OCI-LY1 (cell line): ENCODE measurements around the gene PRKCE.

Experiments
- H2AFZ ChIP-seq: fragments of 200-600 bp; sonication (generic), shearing (Covaris generic); 2 replicates; pipeline ENCODE4 v1.6.0; 2014; ENCODE audit warnings: antibody characterized with exemption, mild to moderate bottlenecking, low read length
- H3F3A ChIP-seq: fragments of 200-600 bp; sonication (generic), shearing (Covaris generic); 2 replicates; pipeline ENCODE4 v1.6.0; 2014; ENCODE audit warnings: mild to moderate bottlenecking, antibody characterized with exemption, low read length, moderate library complexity; ENCODE audit not compliant: insufficient read depth
- H3K27ac ChIP-seq: fragments of 200-600 bp; sonication (generic); 2 replicates; pipeline ENCODE4 v1.5.1; 2014; ENCODE audit warnings: low read length, mixed run types, mild to moderate bottlenecking, low read depth; ENCODE audit not compliant: poor library complexity, severe bottlenecking
- H3K27me3 ChIP-seq: fragments of 200-600 bp; sonication (generic); 2 replicates; pipeline ENCODE4 v1.6.0; 2014; ENCODE audit warnings: antibody characterized with exemption, mild to moderate bottlenecking, low read length, moderate library complexity; ENCODE audit not compliant: insufficient read depth
- H3K36me3 ChIP-seq: fragments of 200-600 bp; sonication (generic); 2 replicates; pipeline ENCODE4 v1.6.1; 2014; ENCODE audit warnings: mild to moderate bottlenecking, antibody characterized with exemption, low read length, moderate library complexity, mixed read lengths; ENCODE audit not compliant: insufficient read depth
- H3K4me1 ChIP-seq: fragments of 200-600 bp; sonication (generic); 2 replicates; pipeline ENCODE4 v1.5.1; 2014; ENCODE audit warnings: mild to moderate bottlenecking, low read length, moderate library complexity; ENCODE audit not compliant: insufficient read depth, severe bottlenecking
- H3K4me2 ChIP-seq: fragments of 200-600 bp; sonication (generic), shearing (Covaris generic); 2 replicates; pipeline ENCODE4 v1.6.1; 2014; ENCODE audit warnings: low read length
- H3K4me3 ChIP-seq: fragments of 200-600 bp; sonication (generic); 2 replicates; pipeline ENCODE4 v1.5.1; 2014; ENCODE audit warnings: low read length, low read depth, mild to moderate bottlenecking, mixed read lengths; ENCODE audit not compliant: poor library complexity, severe bottlenecking
- H3K79me2 ChIP-seq: fragments of 200-600 bp; shearing (Covaris generic); 2 replicates; pipeline ENCODE4 v1.6.1; 2016; ENCODE audit warnings: mixed run types, low read length, mixed read lengths; ENCODE audit not compliant: insufficient read depth
- H3K9ac ChIP-seq: fragments of 200-600 bp; sonication (generic), shearing (Covaris generic); 2 replicates; pipeline ENCODE4 v1.6.1; 2014; ENCODE audit warnings: mild to moderate bottlenecking, low read length, mixed read lengths
- H3K9me2 ChIP-seq: fragments of 200-600 bp; sonication (generic), shearing (Covaris generic); 2 replicates; pipeline ENCODE4 v1.6.1; 2014; ENCODE audit warnings: low read depth, mild to moderate bottlenecking, low read length, mixed read lengths
- H3K9me3 ChIP-seq: fragments of 200-600 bp; shearing (Covaris generic); 2 replicates; pipeline ENCODE4 v1.6.1; 2014; ENCODE audit warnings: low read length, mixed read lengths
- H4K20me1 ChIP-seq: fragments of 200-600 bp; sonication (generic), shearing (Covaris generic); 2 replicates; pipeline ENCODE4 v1.6.0; 2016; ENCODE audit warnings: mild to moderate bottlenecking, low read length; ENCODE audit not compliant: insufficient read depth
- EZH2 ChIP-seq: fragments of 200-600 bp; sonication (generic), shearing (Covaris generic); IDR thresholded peaks from 2 replicates; pipeline ENCODE4 v1.8.0; 2017; ENCODE audit warnings: borderline replicate concordance, mixed run types, mild to moderate bottlenecking, antibody characterized with exemption, low read length, moderate library complexity, mixed read lengths
- TF ChIP-seq, protein P1 (sequence below): fragments of 200-600 bp; sonication (generic), shearing (Covaris generic); IDR thresholded peaks from 2 replicates; pipeline ENCODE4 v1.5.1; 2017; ENCODE audit warnings: mild to moderate bottlenecking, antibody characterized with exemption, low read length, moderate library complexity, mixed read lengths

PRKCE gene

DNA sequence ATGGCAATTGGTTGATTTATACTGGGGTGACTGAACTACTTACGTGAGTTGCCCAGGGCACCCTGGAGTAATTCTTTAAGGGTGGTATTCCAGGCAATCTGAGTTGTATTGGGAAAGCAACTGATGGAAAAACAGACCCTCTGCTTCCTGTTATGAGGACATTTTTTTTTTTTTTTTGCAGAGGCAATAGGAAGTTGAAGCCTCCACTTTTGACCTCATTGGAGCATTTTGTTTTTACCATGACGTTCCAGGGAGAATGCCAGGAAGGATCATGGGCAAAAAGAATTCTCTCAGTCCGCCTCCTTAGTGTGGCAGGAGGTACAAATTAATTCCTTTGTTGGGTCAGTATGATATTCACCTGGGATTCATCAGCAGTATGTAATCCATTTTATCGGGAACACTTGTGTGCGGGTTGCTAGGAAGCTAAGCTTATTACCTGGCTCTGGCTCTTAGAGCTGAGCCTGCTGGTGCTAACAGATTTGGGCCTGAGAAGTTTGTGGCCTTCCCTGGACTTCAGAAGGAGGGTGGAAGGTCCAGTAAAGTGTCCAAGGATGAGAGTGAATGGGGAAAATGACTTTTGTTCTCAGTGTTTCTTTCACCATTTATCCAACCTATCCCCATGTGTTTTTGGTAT lies 372.8 kb downstream of the PRKCE start:
- no peak for TF ChIP-seq EZH2
- H3K9me3 ChIP-seq = no peaks in the 10 kb centered on the region
- no peak overlapping the region for H3K4me3 ChIP-seq
- no peaks in the 10 kb centered on the region for H3K79me2 ChIP-seq
- no peak overlapping the region for H3K9ac ChIP-seq
- no peak overlapping the region for H2AFZ ChIP-seq
- H3K9me2 ChIP-seq = no peaks in the 10 kb centered on the region
- no peaks in the 10 kb centered on the region for H3F3A ChIP-seq
- no peaks in the 10 kb centered on the region for H3K27me3 ChIP-seq
- H3K4me1 ChIP-seq = no peaks in the 10 kb centered on the region
- no peak overlapping the region for H3K27ac ChIP-seq
- no peaks in the 10 kb centered on the region for H4K20me1 ChIP-seq
- no peak overlapping the region for H3K4me2 ChIP-seq
- no peaks in the 10 kb centered on the region; the same call in 1 of the 2 replicates for H3K36me3 ChIP-seq

DNA sequence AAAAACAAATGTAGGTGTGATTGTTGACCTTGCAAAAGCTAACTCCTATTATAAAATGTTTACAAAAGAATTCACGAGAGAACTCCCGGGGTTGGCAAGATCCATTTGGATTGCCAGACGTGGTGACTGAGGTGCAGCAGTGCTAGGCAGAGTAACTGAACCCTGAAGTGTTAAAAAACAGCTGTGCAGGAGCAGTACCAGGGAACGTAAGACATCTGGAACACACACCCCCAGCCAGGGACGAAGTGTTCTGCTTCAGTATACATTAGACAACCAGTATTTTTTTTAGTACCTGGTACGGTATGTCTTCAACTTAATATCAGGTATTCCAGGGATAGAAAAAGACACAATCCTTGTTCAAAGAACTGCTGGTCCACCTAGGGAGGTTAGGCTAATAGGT lies 373.6 kb downstream of the PRKCE start:
- Histone ChIP-seq H3K27ac (no peak overlapping the region), H3K4me1 (no peaks in the 10 kb centered on the region), H3K27me3 (no peaks in the 10 kb centered on the region), H3K9ac (no peak overlapping the region), H3F3A (no peaks in the 10 kb centered on the region), H3K9me2 (no peaks in the 10 kb centered on the region), H3K79me2 (no peaks in the 10 kb centered on the region), H3K4me3 (no peak overlapping the region), H3K9me3 (no peaks in the 10 kb centered on the region), H3K4me2 (no peak overlapping the region), H2AFZ (no peak overlapping the region), H4K20me1 (no peaks in the 10 kb centered on the region), H3K36me3 (no peaks in the 10 kb centered on the region; the same call in 1 of the 2 replicates)
- no peak for TF ChIP-seq EZH2
- TF ChIP-seq, protein P1, sequence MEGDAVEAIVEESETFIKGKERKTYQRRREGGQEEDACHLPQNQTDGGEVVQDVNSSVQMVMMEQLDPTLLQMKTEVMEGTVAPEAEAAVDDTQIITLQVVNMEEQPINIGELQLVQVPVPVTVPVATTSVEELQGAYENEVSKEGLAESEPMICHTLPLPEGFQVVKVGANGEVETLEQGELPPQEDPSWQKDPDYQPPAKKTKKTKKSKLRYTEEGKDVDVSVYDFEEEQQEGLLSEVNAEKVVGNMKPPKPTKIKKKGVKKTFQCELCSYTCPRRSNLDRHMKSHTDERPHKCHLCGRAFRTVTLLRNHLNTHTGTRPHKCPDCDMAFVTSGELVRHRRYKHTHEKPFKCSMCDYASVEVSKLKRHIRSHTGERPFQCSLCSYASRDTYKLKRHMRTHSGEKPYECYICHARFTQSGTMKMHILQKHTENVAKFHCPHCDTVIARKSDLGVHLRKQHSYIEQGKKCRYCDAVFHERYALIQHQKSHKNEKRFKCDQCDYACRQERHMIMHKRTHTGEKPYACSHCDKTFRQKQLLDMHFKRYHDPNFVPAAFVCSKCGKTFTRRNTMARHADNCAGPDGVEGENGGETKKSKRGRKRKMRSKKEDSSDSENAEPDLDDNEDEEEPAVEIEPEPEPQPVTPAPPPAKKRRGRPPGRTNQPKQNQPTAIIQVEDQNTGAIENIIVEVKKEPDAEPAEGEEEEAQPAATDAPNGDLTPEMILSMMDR = no peak

DNA sequence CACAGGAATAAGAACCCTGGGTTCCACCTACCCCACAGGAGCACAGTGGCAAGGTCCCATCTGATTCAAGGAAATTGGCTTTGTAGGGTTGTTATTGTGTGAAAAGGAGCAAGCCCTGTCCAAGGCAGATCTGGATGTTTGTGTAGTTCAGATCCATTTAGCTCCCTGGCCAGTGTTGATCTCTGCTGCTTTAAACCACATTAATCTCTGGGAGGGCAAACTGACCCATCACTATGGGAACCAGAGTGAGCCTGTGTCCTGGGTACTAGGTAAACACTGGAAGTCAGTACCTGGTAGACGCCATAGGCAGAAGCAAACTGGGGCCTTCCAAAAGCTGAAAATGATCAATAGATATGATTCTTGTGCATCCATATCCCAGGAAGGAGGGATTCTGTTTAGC lies 374.2 kb downstream of the PRKCE start:
- Histone ChIP-seq H3K27ac (no peak overlapping the region), H3K79me2 (no peaks in the 10 kb centered on the region), H2AFZ (no peak overlapping the region), H3K4me3 (no peak overlapping the region), H3K9me3 (no peaks in the 10 kb centered on the region), H3K27me3 (no peaks in the 10 kb centered on the region), H4K20me1 (no peaks in the 10 kb centered on the region), H3K36me3 (no peaks in the 10 kb centered on the region), H3K9ac (no peak overlapping the region), H3K4me2 (no peak overlapping the region), H3K9me2 (no peaks in the 10 kb centered on the region), H3K4me1 (no peaks in the 10 kb centered on the region), H3F3A (no peaks in the 10 kb centered on the region)
- no peak for TF ChIP-seq EZH2
- TF ChIP-seq, protein P1 = no peak

DNA sequence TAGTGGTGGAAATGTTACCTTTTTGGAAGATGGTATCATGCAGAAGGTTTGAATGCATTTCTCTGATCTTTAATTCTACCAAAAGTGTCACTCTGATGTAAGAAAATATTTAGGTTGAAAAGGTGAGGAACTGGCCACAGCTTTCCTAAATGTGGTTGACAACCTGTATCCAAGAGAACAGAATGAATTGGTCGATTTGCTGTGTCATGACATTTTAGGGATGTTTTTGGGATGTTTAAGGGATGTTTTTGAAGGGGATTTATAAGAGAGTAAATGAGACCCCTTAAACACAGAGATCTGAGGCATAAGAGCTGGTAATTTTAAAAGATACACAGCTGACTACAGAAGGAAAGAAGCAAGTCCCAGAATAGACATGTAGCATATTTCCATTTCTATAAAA lies 375.0 kb downstream of the PRKCE start:
- H3K27ac ChIP-seq = no peak overlapping the region
- no peaks in the 10 kb centered on the region for H4K20me1 ChIP-seq
- TF ChIP-seq EZH2 = no peak
- TF ChIP-seq, protein P1 = no peak
- no peaks in the 10 kb centered on the region for H3K4me1 ChIP-seq
- H3K79me2 ChIP-seq = no peaks in the 10 kb centered on the region
- no peak overlapping the region for H2AFZ ChIP-seq
- no peak overlapping the region for H3K4me3 ChIP-seq
- no peaks in the 10 kb centered on the region for H3K27me3 ChIP-seq
- H3K9ac ChIP-seq = no peak overlapping the region
- no peaks in the 10 kb centered on the region for H3K36me3 ChIP-seq
- H3F3A ChIP-seq = no peaks in the 10 kb centered on the region
- no peaks in the 10 kb centered on the region for H3K9me2 ChIP-seq
- no peaks in the 10 kb centered on the region for H3K9me3 ChIP-seq
- H3K4me2 ChIP-seq = no peak overlapping the region
